ENCODE data around the gene PRPF6. TPM values are rescaled to one million over a fixed set of nuclear protein-coding genes. Genes with fewer than 3 reads are reported as not detected.

The PRPF6 gene
- total and polyA plus RNA-seq, 2 of the 13 experiments (the other 11 are each of a cell fraction or from before 2014, with no cell fraction given), result 63.7 to 101 TPM

GRCh38 chr20:63973636-63974401 lies 7.1 kb upstream of the PRPF6 start (continued):
- TF ChIP-seq ARID4A (CRISPR knock-in tag; IDR thresholded peaks at IDR 0.05; ENCODE audit: borderline replicate concordance) (peak; percentile 87), SKI (IDR thresholded peaks at IDR 0.05; ENCODE audit: partially characterized antibody) (peak; percentile 88), ZNF670 (CRISPR knock-in tag; IDR thresholded peaks at IDR 0.05; ENCODE audit: borderline replicate concordance) (no peak), EHMT2 (IDR thresholded peaks at IDR 0.05; ENCODE audit: borderline replicate concordance, low read depth, low read length) (no peak), ZNF724P (CRISPR knock-in tag; IDR thresholded peaks at IDR 0.05; ENCODE audit: borderline replicate concordance) (peak; percentile 89), ZNF124 (CRISPR knock-in tag; IDR thresholded peaks at IDR 0.05) (0 out of 2 replicates have a peak, but pooled peaks have one; percentile 69), ATF1 (CRISPR knock-in tag; IDR thresholded peaks at IDR 0.05) (no peak), GMEB1 (CRISPR knock-in tag; IDR thresholded peaks at IDR 0.05; ENCODE audit: borderline replicate concordance) (peak; percentile 73; the same call in 1 of the 2 replicates), KDM5A (IDR thresholded peaks at IDR 0.05; ENCODE audit: borderline replicate concordance, low read length) (peak; percentile 56; the same call in 1 of the 2 replicates), ZNF609 (CRISPR knock-in tag; IDR thresholded peaks at IDR 0.05; ENCODE audit: borderline replicate concordance) (peak; percentile 84), ZNF292 (CRISPR knock-in tag; IDR thresholded peaks at IDR 0.05; ENCODE audit: borderline replicate concordance, low read depth) (peak; percentile 78), PHF21A (CRISPR knock-in tag; IDR thresholded peaks at IDR 0.05) (peak; percentile 76; the same call in 1 of the 2 replicates), HDAC6 (IDR thresholded peaks at IDR 0.05; ENCODE audit: low read depth, low read length) (no peak), PLRG1 (conservative IDR thresholded peaks at IDR 0.05) (no peak), ZNF558 (CRISPR knock-in tag; IDR thresholded peaks at IDR 0.05; ENCODE audit: borderline replicate concordance) (no peak), ZNF883 (CRISPR knock-in tag; IDR thresholded peaks at IDR 0.05; ENCODE audit: not compliant biosample characterization) (peak; percentile 83), ZSCAN25 (CRISPR knock-in tag; IDR thresholded peaks at IDR 0.05) (peak; percentile 77), RFX3 (CRISPR knock-in tag; IDR thresholded peaks at IDR 0.05) (no peak)

All from HepG2 (cell line).